HepG2 (cell line): ENCODE data around the gene C16orf86. TPM values are rescaled to one million over a fixed set of nuclear protein-coding genes. Genes with fewer than 3 reads are reported as not detected.

ENCODE experiments used
- E2F1 ChIP-seq: sonication (generic); formaldehyde crosslinking; IDR thresholded peaks from 2 replicates; pipeline ENCODE4 v1.5.0; 2020; ENCODE audit warnings: missing genetic modification reagents
- FOSL1 ChIP-seq: sonication (generic); formaldehyde crosslinking; IDR thresholded peaks from 2 replicates; pipeline ENCODE4 v1.9.0; 2021; ENCODE audit warnings: missing genetic modification reagents, borderline replicate concordance
- HDAC1 ChIP-seq: sonication (generic); formaldehyde crosslinking; IDR thresholded peaks from 2 replicates; pipeline ENCODE4 v1.5.1; 2020; ENCODE audit warnings: mild to moderate bottlenecking, missing genetic modification reagents
- HIC2 ChIP-seq: sonication (generic); formaldehyde crosslinking; IDR thresholded peaks from 2 replicates; pipeline ENCODE4 v1.9.0; 2022; ENCODE audit warnings: low read depth, missing genetic modification reagents
- IRX3 ChIP-seq: sonication (generic); formaldehyde crosslinking; IDR thresholded peaks from 2 replicates; pipeline ENCODE4 v1.8.1; 2023; ENCODE audit warnings: mild to moderate bottlenecking, low read depth, missing genetic modification reagents, borderline replicate concordance
- MYNN ChIP-seq: sonication (generic); formaldehyde crosslinking; IDR thresholded peaks from 2 replicates; pipeline ENCODE4 v1.4.0; 2020; ENCODE audit warnings: mild to moderate bottlenecking, low read depth, missing genetic modification reagents
- POLR2G ChIP-seq: fragments of 200-400 bp; formaldehyde crosslinking; IDR thresholded peaks from 2 replicates; pipeline ENCODE4 v1.6.1; 2018; ENCODE audit warnings: mild to moderate bottlenecking, low read depth, low read length, moderate library complexity
- RARA ChIP-seq: IDR thresholded peaks from 2 replicates; pipeline ENCODE4 v1.6.1; 2016; ENCODE audit warnings: missing genetic modification reagents, missing compliant biosample characterization
- RFXAP ChIP-seq: sonication (generic); formaldehyde crosslinking; IDR thresholded peaks from 2 replicates; pipeline ENCODE4 v1.4.0; 2020; ENCODE audit warnings: missing genetic modification reagents, borderline replicate concordance
- SAP130 ChIP-seq: IDR thresholded peaks from 2 replicates; pipeline ENCODE4 v1.6.1; 2016; ENCODE audit warnings: low read depth
- SPEN ChIP-seq: sonication (generic); formaldehyde crosslinking; IDR thresholded peaks from 2 replicates; pipeline ENCODE4 v1.5.1; 2020; ENCODE audit warnings: low read depth, mild to moderate bottlenecking, missing genetic modification reagents
- ZNF143 ChIP-seq: sonication (generic); formaldehyde crosslinking; IDR thresholded peaks from 2 replicates; pipeline ENCODE4 v1.4.0; 2020; ENCODE audit warnings: missing genetic modification reagents
- ZNF513 ChIP-seq: sonication (generic); formaldehyde crosslinking; conservative IDR thresholded peaks from 2 replicates; pipeline ENCODE4 v1.5.0; 2020; ENCODE audit warnings: missing genetic modification reagents
- ZNF569 ChIP-seq: sonication (generic); formaldehyde crosslinking; IDR thresholded peaks from 2 replicates; pipeline ENCODE4 v1.5.0; 2020; ENCODE audit warnings: mild to moderate bottlenecking, missing genetic modification reagents, moderate library complexity, borderline replicate concordance
- ZNF687 ChIP-seq: sonication (generic); formaldehyde crosslinking; IDR thresholded peaks from 2 replicates; pipeline ENCODE4 v1.5.1; 2020; ENCODE audit warnings: mild to moderate bottlenecking, missing genetic modification reagents, moderate library complexity
- ZNF782 ChIP-seq: sonication (generic); formaldehyde crosslinking; IDR thresholded peaks from 2 replicates; pipeline ENCODE4 v1.4.0; 2020; ENCODE audit warnings: missing genetic modification reagents, mild to moderate bottlenecking, borderline replicate concordance
- polyA plus RNA-seq, 8 experiments: library from polyadenylated mRNA; depleted of rRNA in 3 of 8; stranded (reverse) in 7 of 8; unstranded in 1 of 8; fragments of >200 nt; fragmentation: Illumina TruSeq in 4 of 8; extraction: Trizol in 4 of 8; gene quantifications; 2 replicates each; pipeline versions ENCODE4 v1.2.1 to v1.2.3, GENCODE V29; 2011 to 2016; ENCODE audit warnings: low read depth in 4 of 8, missing spikeins in 1 of 8, mixed read lengths in 1 of 8; ENCODE audit not compliant: insufficient read depth in 1 of 8
- total RNA-seq, 5 experiments: library from RNA; depleted of rRNA; stranded (reverse); fragments of >200 nt; fragmentation: Illumina TruSeq; extraction: Trizol; gene quantifications; 2 replicates each; pipeline ENCODE4 v1.2.3, GENCODE V29; 2016; ENCODE audit warnings: low read depth in 1 of 5

The C16orf86 gene
- total and polyA plus RNA-seq, 2 of the 13 experiments (the other 11 are each of a cell fraction or from before 2014, with no cell fraction given): 1.5 to 3.1 TPM

GRCh38 chr16:67666559-67667452, at the start of gene C16orf86, which contains the start of gene ENKD1 (continued):
- TF ChIP-seq POLR2G (peak; percentile 47), ZNF782 (CRISPR knock-in tag) (no peak), FOSL1 (0 out of 2 replicates have a peak, but pooled peaks have one; percentile 31), SPEN (CRISPR knock-in tag) (peak; percentile 41; the same call in 1 of the 2 replicates), ZNF687 (CRISPR knock-in tag) (peak; percentile 46; the same call in 1 of the 2 replicates), SAP130 (CRISPR knock-in tag) (peak; percentile 83), MYNN (CRISPR knock-in tag) (no peak; the same call in 1 of the 2 replicates), E2F1 (CRISPR knock-in tag) (peak; percentile 49), RFXAP (CRISPR knock-in tag) (no peak), RARA (CRISPR knock-in tag) (peak; percentile 34; the same call in 1 of the 2 replicates), HIC2 (CRISPR knock-in tag) (0 out of 2 replicates have a peak, but pooled peaks have one; percentile 15), ZNF513 (no peak), IRX3 (CRISPR knock-in tag) (no peak), ZNF569 (CRISPR knock-in tag) (no peak), ZNF143 (CRISPR knock-in tag) (peak; percentile 96), HDAC1 (CRISPR knock-in tag) (peak; percentile 89)
